ENCODE data around the gene TPD52L1. TPM values are rescaled to one million over a fixed set of nuclear protein-coding genes. Genes with fewer than 3 reads are reported as not detected.

Gene TPD52L1
- total and polyA plus RNA-seq, 2 of the 13 experiments (the other 11 are each of a cell fraction or from before 2014, with no cell fraction given): 0.49 to 0.53 TPM

- DNase-seq (ENCODE audit: low spot score) (peak; percentile 17), FAIRE-seq (no peak), ATAC-seq (peak; percentile 69)
- Histone ChIP-seq H4K20me1 (ENCODE audit: insufficient read depth, low read length) (no peaks in the 10 kb centered on the region), H2AFZ (ENCODE audit: low read length) (no peak overlapping the region), H3K4me1 (ENCODE audit: insufficient read depth, low read length) (peaks cover 10% of the 10 kb centered on the region; the same call in 1 of the 2 replicates), H3K9ac (ENCODE audit: insufficient read depth, low read depth, low read length) (no peak overlapping the region), H3K9me3 (ENCODE audit: low read length) (no peaks in the 10 kb centered on the region), H3K27me3 (ENCODE audit: control insufficient read depth in 1 of 2, insufficient read depth in 2 of 2, low read length in 2 of 2) (peaks cover 0 to 3% of the 10 kb centered on the region in 2 experiments; a peak in 2 of 5 replicates), H3K79me2 (ENCODE audit: insufficient read depth, low read length) (no peaks in the 10 kb centered on the region), H3K36me3 (replicated peaks in 1 of 2; ENCODE audit: control insufficient read depth in 1 of 2, insufficient read depth in 2 of 2, low read length in 2 of 2) (no peaks in the 10 kb centered on the region), H3K4me3 (replicated peaks in 1 of 3; ENCODE audit: insufficient read depth in 1 of 3, low read depth in 2 of 3, low read length in 3 of 3) (no peak overlapping the region), H3K4me2 (ENCODE audit: low read depth, low read length) (peak overlapping the region; percentile 29; the same call in 1 of the 2 replicates), H3K27ac (ENCODE audit: extremely low read length, insufficient read depth, low read length) (no peak overlapping the region)
- ChIA-PET POLR2A (no interaction called here), CTCF (ENCODE audit: low intra/inter-chr PET ratio, low total read pairs) (no interaction called here)
- 44% methylated on average over 4 of the region's 6 CpGs for WGBS (ENCODE audit: low lambda C conversion rate)
- no TSS peak for BruUV-seq (replicated peaks)
- intact Hi-C loops (cut with micrococcal nuclease; ENCODE audit: unreplicated experiment): no loop called here
- in situ Hi-C loops (cut with HindIII; ENCODE audit: extremely low pct_ligation_motif_present, low pct_unique_long_range_greater_than_20kb): no loop called here
- no peak for TF ChIP-seq ZHX1 (CRISPR knock-in tag; IDR thresholded peaks at IDR 0.05; ENCODE audit: low read depth)
- TF ChIP-seq HOXA3 (CRISPR knock-in tag; IDR thresholded peaks at IDR 0.05): no peak
- TF ChIP-seq FOSL2 (CRISPR knock-in tag; IDR thresholded peaks at IDR 0.05): 0 out of 2 replicates have a peak, but pooled peaks have one; percentile 15
- no peak for TF ChIP-seq ZNF652 (CRISPR knock-in tag; IDR thresholded peaks at IDR 0.05; ENCODE audit: borderline replicate concordance, low read depth)
- peak; percentile 59 for TF ChIP-seq NFE2L2 (IDR thresholded peaks at IDR 0.05; ENCODE audit: low read length)
- no peak for TF ChIP-seq MNT (IDR thresholded peaks at IDR 0.05)
- no peak for TF ChIP-seq ZNF318 (CRISPR knock-in tag; IDR thresholded peaks at IDR 0.05)
Observed at GRCh38 chr6:125124049-125124669, 29.4 kb upstream of the TPD52L1 start.
